NCI-H1417 treated with DMSO at 0.1 percent for 48 hours (cell line): Measurements from ENCODE around the gene LRRC57.
"Not testable (repeated sequence)": the region's sequence is repeated elsewhere in the genome, so short reads cannot be mapped to it uniquely, and the experiment has no call there.

Experiments used
- DNase-seq: peaks from one replicate; lab custom pipeline; 2025; lab: John Stamatoyannopoulos, UW

The LRRC57 gene

DNA sequence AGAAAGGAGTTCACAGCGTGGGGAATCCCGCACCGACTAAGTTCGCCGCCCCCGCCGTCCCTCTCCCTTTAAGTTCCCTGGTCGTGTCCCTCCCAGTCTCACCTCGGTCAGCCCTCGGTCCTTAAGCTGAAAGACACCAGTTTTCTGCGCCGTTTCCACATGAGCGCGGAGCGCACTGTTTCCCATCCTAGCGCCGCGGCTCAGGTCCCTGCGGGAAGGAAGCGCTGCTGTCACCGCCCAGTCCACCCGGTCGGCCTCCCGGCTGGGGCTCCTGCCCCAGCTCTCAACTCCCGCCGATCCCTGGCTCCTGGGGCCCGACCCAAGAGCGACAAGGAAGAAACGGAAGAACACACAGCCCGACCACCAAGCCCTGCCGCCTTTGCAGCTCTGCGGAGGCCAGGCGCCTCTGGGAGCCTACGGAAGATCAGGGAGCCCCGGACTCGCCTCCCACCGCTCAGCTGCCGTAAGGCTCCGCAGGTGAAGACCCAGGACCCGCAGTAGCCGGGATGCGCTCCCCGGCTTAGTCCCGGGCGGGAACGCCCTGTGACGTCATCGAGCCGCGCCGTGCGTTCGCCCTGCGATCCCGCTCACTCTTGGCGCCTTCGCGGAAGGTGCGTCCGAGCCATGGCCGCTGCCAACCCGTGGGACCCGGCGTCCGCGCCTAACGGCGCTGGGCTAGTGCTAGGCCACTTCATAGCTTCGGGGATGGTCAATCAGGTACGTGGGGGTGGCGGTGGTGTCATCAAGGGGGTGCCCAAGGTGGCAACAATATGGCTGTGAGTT is at the start of gene LRRC57, which contains the start of gene HAUS2:
Gene LRRC57 (minus strand): TSS at position 545 of the 783 bp plus-strand sequence. CDS start 359 bp downstream, at position 186.
Gene HAUS2 (plus strand): TSS at position 590 of the 783 bp plus-strand sequence. CDS start 35 bp downstream, at position 625.
- peak; percentile 14 for DNase-seq

DNA sequence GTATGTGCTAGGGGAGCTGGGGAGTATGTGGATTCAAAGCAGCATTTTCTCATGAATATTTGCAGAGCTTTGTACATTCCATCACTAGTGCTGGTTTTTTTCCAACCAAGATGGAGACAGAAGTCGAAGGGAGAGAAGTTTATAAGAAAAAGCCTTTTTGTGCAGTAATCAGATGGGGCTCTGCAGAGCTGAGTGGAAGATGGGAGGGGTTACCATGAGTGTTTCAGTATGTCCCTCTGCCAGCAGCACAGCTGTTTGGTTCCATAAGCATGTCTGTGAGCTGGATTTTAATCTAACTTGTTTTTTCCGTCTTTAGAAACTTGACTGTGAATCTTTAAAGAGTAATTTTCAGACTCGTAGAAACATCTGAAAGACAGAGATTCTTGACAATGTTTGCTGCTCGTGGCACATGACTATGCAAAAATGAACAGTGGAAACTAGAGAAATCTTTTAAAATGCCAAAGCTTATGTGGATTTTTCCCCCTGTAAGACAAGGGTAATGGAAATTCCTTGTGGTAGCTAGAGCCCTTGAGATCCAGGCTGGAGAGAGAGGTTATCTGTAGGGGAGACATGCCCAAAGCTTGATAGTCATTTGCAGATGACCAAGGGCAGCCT is 47.1 kb upstream of the LRRC57 start:
- no peak for DNase-seq

DNA sequence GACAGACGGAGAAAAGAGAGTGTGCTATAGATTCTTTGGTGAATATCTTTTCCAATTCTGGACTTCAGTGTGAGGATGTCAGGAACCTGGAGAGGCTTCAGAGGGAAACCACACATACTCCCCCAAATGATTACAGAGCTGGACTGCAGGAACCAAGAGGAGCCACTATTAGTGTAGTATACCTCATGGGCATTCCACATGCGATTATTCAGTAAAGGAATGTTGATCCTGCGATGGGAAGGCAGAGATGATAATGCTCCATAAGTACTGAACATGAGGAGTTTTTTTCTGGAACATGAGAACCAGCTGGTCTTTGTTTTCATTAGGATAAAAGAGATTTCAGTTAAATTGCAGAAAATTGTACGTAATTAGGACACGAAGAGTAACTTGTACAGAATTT is 45.5 kb upstream of the LRRC57 start:
- DNase-seq = no peak

DNA sequence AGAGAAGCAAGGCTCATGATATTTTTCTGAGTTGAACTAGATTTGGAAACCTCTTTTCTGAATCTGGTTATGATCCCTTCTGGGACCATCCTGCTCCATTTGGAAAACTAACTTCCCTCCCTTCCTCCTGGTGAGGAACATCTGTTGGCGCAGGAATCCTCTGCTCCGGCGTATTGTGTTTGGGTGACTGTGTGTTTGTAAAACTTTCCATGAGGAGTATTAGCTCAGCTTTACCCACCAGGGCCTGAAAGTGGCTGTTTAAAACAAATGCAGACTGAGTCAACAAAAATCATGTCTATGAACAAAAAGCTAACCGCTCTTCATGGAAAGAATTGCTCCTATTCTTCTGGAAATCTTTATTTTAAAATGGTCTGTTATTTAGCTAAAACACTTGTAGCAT is 44.5 kb upstream of the LRRC57 start:
- no peak for DNase-seq

DNA sequence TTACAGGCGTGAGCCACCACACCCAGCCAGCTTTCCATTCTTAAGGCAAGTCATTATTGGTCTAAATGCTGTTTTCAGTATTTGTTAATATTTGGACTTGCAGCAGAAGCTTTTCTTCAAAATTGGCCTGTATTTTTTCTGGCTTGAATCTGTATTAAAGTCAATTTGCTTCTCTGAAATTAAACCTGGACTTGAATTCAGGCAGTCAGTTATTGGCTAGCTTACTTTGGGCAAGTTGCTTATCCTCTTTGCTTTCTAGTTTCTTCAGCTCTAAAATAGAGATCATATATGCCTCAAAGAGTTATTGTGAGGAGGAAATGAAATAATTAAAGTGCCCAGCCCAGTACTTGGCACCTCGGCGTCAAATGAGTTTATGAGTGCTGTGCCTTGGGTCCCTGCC is 44.1 kb upstream of the LRRC57 start:
- DNase-seq = no peak

DNA sequence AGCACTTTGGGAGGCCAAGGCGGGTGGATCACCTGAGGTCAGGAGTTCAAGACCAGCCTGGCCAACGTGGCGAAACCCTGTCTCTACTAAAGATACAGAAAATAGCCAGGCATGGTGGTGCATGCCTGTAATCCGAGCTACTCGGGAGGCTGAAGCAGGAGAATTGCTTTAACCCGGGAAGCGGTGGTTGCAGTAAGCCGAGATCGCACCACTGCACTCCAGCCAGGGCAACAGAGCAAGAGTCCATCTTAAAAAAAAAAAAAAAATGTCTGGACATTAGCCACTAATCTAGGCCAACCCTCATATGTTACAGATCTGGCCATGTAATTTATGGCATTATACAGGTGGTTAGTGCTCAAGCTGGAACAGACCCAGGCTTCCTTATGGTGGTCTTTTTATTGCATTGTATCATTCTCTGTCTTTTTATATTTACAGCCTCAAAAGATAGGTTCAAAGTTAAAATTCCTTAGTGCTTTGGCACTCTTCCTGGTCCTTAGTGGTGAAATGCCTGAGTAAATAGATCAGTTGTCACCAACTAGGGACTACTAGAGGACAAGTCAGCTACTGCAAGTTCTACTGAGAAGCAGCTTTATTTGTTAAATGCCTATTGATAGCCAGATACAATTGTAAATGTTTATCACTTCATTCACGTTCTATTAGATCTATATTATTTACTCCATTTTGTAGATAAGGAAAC is 42.8 kb upstream of the LRRC57 start:
- no peak for DNase-seq

DNA sequence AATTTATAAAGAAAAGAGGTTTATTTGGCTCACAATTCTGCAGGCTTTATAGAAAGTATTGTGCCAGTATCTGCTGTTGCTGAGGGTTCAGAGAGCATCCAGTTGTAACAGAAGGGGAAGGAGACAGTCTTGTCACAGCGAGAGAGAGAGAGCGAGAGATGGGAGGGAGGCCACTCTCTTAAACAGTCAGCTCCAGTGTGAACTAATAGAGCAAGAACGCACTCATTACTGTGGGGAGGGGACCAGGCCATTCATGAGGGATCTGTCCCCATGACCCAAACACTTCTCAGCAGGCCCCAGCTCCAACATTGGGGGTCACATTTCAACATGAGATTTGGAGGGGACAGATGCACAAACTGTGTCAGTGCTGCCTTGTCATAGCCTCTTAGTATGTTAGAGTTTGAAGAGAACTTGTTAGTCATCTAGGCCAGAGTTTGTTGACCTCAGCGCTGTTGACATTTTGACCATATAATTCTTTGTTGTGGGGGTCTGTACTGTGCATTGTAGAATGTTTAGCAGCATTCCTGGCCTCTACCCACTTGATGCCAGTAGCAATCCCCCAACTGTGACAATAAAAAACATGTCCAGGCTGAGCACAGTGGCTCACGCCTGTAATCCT is 42.1 kb upstream of the LRRC57 start:
- DNase-seq = no peak

DNA sequence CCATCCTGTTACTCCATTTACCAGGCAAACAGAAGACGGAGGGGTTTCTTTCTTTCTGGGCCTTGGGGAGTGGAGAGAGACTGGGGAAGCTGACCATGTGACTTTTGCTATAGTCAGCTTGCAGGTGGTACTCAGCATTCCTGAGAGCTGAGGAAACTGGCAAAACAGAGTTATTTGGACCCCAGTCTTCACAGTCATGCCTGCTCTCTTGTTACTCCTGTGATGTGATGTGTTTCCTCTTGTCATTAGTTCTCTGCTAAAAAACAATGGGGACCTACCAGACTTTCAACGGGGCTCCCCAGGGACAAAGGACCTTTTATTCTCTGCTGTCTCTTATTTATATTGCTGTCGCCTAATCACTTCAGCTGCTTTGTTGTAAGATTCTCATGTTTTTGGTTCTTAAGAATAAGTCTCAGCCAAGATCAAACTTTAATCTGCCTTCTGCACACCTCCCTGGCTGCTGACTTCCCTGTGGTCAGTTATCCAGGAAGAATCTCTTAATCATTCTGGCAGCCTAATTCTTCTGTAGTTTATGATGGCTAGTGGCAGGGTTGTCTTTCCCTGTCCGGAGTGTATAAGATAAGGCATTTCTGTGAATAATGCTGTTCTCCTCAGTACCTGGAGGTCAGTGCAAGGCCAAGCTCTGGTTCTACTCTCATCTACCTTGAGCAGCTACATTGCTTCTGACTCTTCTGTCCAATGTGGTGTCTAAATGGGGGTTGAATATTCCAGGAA is 35.6 kb upstream of the LRRC57 start:
- no peak for DNase-seq

DNA sequence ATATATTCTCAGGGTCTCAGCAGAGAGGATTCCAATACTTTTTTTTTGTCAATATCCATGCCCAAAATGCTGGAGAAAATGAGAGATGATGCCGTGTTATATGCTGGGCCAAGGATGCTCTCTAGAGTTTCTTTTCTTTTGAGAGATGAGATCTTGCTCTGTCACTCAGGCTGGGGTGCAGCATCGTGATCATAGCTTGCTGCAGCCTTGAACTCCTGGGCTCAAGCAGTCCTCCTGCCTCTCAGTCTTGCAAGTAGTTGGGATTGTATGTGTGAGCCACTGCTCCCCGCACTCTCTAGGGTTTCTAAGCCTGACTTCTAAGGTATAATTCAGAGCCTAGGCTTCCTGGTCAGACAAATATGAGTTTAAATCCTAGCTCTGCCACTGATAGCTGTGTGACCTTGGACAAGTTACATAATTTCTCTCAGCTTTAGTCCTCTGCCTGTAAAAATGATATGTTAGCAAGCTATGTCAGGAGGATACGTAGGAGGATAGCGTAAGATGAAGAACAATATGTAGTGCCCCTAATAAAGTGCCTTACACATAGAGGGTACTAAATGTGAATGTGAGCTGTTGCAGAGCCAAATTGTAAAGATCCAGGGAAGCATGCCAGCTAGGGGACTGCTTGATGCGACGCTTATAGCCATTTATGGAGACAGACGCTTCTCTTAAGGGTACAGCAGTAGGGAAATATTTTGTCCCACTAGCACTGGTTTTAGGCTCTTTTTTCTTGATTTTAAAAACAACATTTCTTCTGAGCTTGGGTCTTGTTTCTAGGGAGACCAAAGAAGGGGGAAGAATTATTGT is 34.2 kb upstream of the LRRC57 start:
- DNase-seq = no peak

DNA sequence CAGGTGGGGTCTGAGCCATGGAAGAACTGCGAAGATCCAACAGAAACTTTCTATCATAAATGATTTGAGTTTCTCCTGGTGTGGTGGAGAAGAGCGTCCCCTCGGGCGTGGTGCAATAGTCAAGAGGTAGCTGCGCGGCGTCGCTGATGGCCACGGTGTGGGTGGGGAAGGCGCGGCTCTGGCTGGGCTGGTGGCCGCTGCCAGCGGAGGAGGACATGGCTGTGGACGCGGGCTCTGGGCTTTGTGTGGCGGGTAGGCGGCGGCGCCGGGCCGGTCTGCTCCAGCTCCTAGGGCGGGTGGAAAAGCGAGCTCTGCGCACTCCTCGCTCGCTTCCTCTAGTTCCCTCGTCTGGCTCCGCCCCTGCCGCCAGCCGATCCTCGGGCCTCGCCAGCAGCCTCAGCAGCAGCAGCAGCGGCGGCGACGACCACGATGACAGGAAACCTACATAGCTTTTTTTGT is 32.7 kb upstream of the LRRC57 start:
- peak; percentile 2 for DNase-seq

DNA sequence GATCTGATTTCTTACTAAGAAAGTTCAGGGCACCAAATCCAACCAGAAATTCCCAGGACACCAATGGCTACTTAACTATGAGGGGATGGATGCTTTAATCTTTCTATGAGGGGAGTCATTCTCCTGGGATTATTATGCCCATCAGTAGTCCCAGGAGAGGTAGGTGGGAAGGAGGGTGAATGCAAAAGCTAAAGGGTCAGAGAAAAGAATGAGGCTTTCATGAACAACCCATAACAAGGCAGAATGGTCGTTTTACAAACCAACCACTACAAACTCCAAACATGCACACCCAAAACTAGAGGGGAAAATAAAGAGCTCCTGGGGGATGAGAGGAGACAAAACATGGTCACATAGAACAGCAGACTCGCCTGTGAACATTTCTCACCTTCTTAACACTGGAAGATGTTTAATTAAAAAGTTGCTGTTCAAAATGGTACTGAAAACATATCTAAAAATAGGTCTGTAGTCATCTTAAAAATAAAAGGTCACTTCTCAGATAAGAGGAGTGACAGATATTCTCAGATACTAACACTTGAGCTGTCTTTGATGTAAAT is 30.5 kb upstream of the LRRC57 start:
- no peak for DNase-seq

DNA sequence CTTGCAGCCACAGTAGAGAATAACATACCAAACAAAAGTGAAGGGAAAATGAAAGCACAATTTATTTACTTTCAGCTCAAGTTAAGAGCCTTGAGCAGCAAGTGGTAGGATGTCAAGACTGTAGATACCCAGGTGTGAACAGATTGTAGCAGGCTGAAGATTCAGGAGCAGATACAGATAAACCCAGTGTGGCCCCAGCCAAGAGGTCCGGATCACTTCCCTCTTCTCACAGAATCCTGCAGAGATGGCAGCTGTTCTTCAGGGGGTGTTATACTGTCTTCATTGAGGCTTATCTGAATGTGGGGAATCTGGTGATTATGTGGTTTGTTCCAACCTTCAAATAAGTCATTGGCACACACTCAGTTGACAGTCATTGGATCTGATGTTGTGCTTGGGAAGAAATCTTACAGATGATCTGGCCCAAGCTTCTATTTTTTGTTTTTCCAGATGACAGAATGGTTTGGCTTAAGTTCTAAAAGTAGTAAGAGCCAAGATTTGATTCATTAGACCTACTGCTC is 29.0 kb upstream of the LRRC57 start:
- no peak for DNase-seq

DNA sequence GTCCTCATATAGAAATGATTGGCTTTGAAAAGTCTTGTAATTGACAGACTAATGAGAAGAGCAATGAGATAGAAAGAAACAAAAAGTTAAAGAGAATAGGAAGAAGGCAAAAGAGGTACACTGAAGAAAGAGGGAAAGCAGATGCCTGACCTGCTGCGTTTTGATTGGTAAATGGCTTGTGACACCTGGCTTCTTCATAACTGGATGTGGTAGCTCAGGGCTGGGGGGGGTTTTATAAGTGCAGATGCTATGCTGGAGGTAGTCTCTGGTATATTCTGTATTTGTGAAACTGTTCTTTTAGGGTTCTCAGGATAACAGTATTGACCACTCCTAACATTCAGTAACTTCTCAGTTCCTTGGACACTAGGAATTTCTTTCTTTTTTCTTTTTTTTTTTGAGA is 28.2 kb upstream of the LRRC57 start:
- DNase-seq = no peak

DNA sequence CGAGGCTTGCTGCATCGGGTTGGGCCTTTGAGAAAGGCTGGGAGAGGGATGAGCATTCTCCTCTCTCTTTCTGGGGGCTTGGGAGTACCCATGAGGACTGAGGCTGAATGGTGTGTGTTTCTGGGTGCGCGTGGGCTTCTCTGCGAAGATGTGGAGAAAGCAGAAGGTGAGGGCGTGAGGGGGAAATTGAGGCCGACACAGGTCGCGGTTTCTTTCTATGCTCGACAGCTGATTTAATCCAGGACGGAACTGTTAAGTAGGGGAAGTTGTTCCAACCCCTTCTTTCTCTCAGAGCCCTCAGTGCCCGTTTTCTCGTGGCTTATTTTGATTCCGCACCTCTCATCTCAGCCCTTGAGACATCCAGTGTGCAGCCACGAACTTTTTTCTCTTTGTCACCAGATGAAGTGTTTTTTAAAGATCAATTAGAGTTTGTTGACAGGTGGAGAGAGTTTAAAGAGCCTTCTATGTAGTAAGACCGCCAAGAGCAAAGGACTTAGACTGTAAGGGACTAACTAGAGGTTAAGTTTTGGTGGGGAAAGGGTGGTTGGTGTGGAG is 27.5 kb upstream of the LRRC57 start:
- no peak for DNase-seq

DNA sequence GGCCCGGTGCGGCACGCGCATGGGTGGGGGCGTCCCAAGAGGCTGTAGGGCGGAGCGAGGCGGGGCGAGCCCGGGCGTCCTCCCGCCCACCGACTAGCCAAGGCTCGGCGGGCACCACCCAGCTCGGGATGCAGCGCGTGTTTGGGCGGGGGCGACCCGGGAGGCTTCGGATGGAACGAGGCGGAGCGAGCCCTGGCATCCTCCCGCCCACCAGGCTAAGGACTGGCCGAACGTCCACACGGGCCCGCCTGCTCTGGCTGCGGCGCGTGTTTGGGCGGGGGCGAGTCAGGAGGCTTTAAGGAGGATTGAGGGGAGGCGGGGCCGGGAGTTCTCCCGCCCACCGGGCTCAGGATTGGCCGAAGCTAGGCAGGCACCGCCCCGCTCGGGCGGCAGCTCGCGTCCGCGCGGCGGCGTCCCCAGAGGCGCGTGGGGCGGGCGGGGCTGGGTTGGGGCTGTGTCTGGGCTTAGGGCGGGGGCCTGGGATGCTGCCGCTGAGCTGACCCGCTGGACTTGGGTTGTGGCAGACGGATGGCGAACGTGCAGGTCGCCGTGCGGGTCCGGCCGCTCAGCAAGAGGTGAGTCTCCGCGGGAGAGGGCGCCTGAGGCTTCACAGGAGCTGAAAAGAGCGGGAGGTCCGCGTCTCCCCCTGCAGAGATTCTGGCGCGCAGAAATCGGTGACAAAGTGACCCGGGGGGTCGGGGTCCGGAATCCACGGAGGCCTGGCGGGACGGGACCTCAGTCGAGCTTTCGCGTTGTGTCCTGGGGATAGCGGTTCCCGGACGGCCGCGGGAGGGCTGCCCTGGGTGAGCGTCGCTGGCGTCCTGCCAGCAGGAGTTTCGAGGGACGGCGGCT is 26.8 kb upstream of the LRRC57 start, which contains the start of gene STARD9:
Gene STARD9 (plus strand): TSS at position 419 of the 852 bp plus-strand sequence. CDS start 110 bp downstream, at position 529.
- DNase-seq = peak; percentile 49

DNA sequence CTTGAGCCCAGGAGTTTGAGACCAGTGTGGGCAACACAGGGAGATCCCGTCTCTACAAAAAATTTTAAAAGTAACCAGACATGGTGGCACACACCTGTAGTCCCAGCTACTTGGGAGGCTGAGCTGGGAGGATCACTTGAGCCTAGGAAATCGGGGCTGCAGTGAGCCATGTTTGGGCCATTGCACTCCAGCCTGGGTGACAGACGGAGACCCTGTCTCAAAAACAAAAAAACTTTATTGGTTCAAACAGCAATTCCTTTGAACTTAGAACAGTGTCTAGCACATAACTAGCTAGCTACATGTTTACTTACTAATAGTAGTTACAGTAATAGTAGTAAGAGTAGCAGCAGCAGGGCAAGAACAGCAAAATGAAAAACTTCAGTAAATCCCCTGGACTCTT is 10.1 kb upstream of the LRRC57 start:
- no peak for DNase-seq

DNA sequence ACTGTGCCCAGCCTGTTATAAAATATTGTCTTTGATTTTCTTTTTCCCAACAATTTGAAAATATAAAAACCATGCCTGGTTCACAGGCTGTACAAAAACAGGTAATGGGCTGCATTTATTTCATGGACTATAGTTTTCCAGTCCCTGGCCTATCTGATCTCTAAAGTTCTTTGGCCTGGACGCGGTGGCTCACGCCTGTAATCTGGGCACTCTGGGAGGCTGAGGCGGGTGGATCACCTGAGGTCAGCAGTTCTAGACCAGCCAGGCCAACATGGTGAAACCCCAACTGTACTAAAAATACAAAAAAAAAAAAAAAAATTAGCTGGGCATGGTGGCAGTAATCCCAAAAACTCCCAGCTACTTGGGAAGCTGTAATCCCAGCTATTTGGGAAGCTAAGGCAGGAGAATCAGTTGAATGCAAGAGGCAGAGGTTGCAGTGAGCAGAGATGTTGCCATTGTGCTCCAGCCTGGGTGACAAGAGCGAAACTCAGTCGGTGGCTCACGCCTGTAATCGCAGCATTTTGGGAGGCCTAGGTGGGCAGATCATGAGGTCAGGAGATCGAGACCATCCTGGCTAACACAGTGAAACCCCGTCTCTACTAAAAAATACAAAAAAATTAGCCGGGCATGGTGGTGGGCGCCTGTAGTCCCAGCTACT is 8.1 kb upstream of the LRRC57 start:
- not testable (repeated sequence) for DNase-seq

DNA sequence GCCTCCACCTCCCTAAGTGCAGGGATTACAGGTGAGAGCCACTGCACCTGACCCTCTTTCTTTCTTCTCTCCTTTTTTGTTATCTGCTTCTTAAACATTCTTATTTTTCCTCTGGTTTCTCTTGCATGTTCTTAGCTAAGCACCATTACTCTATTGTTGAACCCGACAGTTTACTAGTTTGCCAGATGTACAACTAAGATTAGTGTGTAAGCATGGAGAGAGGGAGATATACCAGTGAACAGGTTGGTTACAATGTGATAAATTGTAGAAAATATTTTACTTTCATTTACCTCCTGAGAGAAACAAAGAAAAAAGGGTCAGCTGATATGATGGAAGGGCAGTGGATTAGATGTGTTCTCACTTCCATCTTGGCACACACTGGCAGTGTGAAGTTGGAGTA is 5.0 kb upstream of the LRRC57 start:
- DNase-seq = no peak
